ENCODE results near the gene GPD2.

- TF ChIP-seq CTCF (IDR thresholded peaks at IDR 0.05) (no peak), POLR2A (IDR thresholded peaks at IDR 0.05) (no peak)
Observed at GRCh38 chr2:156511122-156511521, 74.9 kb downstream of the GPD2 start.
